ACC112 (cell line): ENCODE results near the gene ANGPTL2.

Experiments
- H2AFZ ChIP-seq: fragments of 200-600 bp; sonication (generic); one replicate; pipeline ENCODE4 v1.6.0; 2017; ENCODE audit warnings: antibody characterized with exemption, low read length; ENCODE audit not compliant: unreplicated experiment
- H3K27ac ChIP-seq: fragments of 200-600 bp; sonication (generic); 2 replicates; pipeline ENCODE4 v1.5.1; 2014; ENCODE audit warnings: low read depth, mild to moderate bottlenecking, antibody characterized with exemption, low read length, moderate library complexity
- H3K27me3 ChIP-seq: fragments of 200-600 bp; sonication (generic); 2 replicates; pipeline ENCODE4 v1.6.1; 2014; ENCODE audit warnings: mild to moderate bottlenecking, antibody characterized with exemption, low read length, moderate library complexity, mixed read lengths; ENCODE audit not compliant: insufficient read depth
- H3K36me3 ChIP-seq: fragments of 200-600 bp; sonication (generic); 2 replicates; pipeline ENCODE4 v1.6.1; 2016; ENCODE audit warnings: mild to moderate bottlenecking, antibody characterized with exemption, low read length, moderate library complexity, mixed read lengths; ENCODE audit not compliant: insufficient read depth
- H3K4me1 ChIP-seq: fragments of 200-600 bp; sonication (generic); one replicate; pipeline ENCODE4 v1.6.1; 2016; ENCODE audit warnings: low read length, mixed read lengths; ENCODE audit not compliant: insufficient read depth, unreplicated experiment, control insufficient read depth
- H3K4me3 ChIP-seq: fragments of 200-600 bp; sonication (generic); 2 replicates; pipeline ENCODE4 v1.5.1; 2014; ENCODE audit warnings: mild to moderate bottlenecking, low read depth, low read length
- H3K79me2 ChIP-seq: fragments of 200-600 bp; sonication (generic); one replicate; pipeline ENCODE4 v1.6.0; 2016; ENCODE audit warnings: low read length; ENCODE audit not compliant: control insufficient read depth, unreplicated experiment, insufficient read depth

Gene ANGPTL2

DNA sequence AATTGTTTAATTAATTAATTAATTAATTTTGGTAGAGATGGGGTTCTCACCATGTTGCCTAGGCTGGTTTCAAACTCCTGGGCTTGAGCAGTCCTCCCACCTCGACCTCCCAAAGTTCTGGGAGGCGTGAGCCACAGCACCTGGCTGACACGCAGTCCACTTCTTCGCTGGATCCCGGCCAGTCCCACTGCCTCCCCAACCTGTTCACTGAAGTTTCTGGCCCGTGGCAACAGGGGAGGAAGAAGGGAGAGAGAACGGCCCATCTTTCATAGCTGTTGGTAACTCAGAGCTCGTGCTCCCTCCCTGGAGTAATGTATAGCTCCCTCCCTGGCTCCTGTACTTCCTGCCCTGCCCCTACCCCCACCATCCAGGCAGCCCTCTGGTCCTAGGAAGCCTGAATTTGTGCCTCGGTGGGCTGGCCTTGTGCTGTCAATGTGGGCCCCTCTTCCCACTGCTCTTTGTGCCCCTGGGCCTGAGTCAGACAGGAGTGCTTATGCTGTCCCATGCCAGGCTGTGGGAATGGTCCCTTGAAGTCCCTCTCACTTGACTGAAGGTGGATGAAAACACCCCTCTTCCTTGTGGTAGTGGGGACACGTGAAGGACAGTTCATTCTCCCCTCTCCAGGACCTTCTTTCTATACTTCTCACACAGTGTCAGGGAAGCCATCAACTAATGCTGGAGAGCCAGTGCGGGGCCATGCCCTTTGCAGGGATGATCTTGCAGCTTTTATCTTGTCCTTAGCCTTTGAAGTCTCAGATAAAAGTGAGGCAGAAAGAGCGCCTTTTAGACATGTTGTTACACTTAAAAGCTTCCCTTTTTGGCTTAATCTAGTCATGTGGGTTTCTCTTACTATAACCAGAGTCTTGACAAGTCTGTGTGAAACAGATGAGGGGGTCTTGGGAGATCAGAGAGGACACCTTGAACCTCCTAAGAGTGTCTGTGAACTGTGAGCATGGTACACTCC, 38.1 kb downstream of the ANGPTL2 start:
- H3K27me3 ChIP-seq: no peaks in the 10 kb centered on the region
- H2AFZ ChIP-seq: no peak overlapping the region
- no peaks in the 10 kb centered on the region for H3K4me1 ChIP-seq
- no peak overlapping the region for H3K4me3 ChIP-seq
- no peaks in the 10 kb centered on the region for H3K36me3 ChIP-seq
- no peaks in the 10 kb centered on the region for H3K79me2 ChIP-seq
- no peak overlapping the region for H3K27ac ChIP-seq

DNA sequence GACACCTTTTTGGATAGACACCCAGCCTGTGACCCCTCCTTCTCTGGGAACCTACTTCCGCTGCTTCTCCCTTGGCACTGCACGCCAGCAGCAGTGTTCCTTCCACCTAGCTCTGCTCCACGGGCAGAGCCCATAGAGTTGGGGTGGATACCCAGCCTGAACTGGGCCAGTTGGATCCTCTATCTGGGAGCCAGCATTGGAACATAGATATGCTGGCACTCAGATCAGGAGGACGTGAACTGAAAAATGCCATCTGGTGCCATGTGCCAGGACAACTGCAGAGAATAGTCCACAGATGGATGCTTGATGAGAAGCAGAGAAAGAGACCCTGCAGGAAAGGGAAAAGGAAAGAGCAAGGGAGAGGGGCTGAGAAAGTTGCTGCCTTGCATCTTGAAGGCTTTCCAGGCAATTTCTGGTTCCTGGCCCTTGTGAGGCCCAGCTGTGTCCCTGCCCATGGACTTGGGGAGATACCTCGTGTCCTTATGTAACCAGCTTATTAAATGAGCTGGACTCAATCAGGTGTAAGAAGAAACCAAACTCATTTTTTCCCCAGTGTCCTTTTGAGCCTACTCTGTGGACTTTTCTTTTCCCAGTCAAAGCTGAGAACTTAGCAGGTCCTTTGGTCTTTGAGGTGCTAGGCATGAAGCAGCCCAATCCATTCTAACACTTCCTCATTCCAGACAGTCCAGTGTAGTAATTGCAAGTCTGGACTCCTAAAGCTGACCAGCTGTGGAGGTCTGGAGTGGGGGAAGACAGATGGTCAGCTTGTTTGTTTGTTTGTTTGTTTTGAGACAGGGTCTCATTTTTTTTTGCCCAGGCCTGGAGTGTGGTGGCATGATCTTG, 39.1 kb downstream of the ANGPTL2 start:
- H3K36me3 ChIP-seq: no peaks in the 10 kb centered on the region

DNA sequence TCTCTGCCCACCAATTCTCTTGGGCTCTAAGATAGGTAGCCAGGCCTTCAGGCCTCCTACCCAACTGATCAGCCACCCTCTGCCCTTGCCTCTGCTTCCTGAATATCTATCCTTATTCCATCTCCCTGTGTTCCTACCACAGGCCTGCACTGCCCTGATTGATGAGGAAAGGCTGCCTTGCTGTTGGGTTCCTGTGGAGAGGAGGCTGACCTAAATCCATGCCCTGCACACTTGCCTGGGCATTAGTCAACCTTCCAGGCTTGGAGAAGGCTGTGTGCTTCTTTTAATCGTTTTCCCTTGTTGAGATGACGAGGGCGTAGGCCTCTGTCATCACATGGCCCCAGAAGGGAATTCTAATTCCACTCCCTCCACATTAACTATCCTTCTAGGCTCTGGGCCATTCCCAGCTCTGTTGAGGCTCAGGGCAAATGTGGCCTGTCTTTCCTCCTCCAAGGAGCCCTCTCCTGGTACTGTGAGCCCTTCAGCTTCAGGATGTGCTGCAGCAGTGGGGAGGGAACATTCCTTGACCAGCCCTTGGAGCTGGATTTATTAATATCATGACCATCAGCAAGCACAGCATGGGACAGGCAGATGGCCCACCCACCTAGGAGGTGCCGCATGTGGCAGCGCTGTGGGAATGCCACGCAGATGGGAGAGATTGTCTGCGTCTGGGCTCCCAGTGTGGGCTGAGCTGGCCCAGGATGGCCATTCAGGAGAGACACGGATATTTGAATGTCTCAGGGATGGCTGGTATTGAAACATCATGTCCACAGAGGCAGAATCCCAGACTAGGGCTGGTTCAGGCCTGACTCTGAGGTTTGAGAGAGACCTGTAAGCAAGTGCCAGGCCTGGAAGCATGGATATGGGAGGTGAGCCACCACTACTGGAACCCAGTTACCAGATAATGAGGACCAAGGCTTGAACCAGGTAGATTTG, 40.9 kb downstream of the ANGPTL2 start:
- H3K27me3 ChIP-seq: no peaks in the 10 kb centered on the region
- H3K27ac ChIP-seq: no peak overlapping the region
- no peak overlapping the region for H3K4me3 ChIP-seq
- H3K79me2 ChIP-seq: no peaks in the 10 kb centered on the region
- no peaks in the 10 kb centered on the region for H3K4me1 ChIP-seq
- no peak overlapping the region for H2AFZ ChIP-seq
- no peaks in the 10 kb centered on the region for H3K36me3 ChIP-seq

More for the DNA sequence above, 39.1 kb downstream of the ANGPTL2 start:
- Histone ChIP-seq H3K27me3 (no peaks in the 10 kb centered on the region), H3K27ac (no peak overlapping the region), H3K4me1 (no peaks in the 10 kb centered on the region), H2AFZ (no peak overlapping the region), H3K79me2 (no peaks in the 10 kb centered on the region), H3K4me3 (no peak overlapping the region)

DNA sequence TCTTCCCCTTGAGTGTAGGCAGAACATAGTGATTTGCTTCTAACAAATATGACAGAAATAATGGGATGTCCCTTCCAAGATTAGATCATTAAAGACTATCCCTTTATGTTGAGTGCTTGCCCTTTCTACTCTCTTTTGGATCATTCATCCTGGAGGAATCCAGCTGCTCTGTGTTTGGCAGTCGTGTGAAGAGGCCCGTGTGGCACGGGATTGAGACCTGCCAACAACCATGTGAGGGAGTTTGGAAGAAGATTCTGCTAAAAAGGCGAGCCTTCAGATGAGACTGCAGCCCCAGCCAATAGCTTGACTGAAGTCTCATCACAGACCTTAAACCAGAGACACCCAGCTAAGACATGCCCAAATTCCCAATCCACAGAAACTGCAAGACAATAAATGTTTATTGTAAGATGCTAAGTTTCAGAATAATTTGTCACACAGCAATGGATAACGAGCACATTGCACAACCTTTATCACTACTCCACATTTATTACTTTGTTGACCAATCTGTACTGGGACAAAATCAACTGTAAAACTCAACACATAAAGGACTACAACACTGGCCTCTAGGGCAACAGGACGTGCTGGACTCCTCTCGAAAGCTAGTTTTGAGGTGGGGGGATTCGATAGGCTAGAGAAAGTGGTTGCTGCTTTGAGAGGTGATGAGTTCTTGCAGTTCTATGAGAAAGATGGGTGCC, 42.8 kb downstream of the ANGPTL2 start:
- Histone ChIP-seq H3K4me1 (no peaks in the 10 kb centered on the region), H3K27me3 (no peaks in the 10 kb centered on the region), H2AFZ (no peak overlapping the region), H3K36me3 (no peaks in the 10 kb centered on the region), H3K27ac (no peak overlapping the region), H3K4me3 (no peak overlapping the region), H3K79me2 (no peaks in the 10 kb centered on the region)

DNA sequence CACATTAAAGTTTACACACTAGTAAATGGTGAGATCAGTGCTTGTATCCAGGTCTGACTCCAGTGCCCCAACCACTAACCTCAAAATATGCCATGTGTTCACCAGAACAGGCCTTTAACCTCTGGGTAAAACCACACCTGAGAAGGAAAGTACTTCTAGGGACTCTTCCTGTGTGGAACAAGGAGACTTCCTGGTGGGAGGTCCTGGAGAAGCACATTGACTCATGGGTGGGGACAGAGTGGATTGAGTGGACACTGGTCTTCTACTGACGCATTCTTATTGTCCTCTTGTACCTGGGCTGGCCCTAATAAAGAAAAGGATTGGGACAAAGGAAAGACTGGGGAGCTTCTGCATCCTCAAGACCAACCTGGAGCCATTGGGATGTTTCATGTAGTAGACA, 43.4 kb downstream of the ANGPTL2 start:
- no peak overlapping the region for H2AFZ ChIP-seq
- H3K36me3 ChIP-seq: no peaks in the 10 kb centered on the region
- H3K27ac ChIP-seq: no peak overlapping the region
- no peaks in the 10 kb centered on the region for H3K4me1 ChIP-seq
- no peaks in the 10 kb centered on the region for H3K79me2 ChIP-seq
- no peaks in the 10 kb centered on the region for H3K27me3 ChIP-seq
- no peak overlapping the region for H3K4me3 ChIP-seq

DNA sequence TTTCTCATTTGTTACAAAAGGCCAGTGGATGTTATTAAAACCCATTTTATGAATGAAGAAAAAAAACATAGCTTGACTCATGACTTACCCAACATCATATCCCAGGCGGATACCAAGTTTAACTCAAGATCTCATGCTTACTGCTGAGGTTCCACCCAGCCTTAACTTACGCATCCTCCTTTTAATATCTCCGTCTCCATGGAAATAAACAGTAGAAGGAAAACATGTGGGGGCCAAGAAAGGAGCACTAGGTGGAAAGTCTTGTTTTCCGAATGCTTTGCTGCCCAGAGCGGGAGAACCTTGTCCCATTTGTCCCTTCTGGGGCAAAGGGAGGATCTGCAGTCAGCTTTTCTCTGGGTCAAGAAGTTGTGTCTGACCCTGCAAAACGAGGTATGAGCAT, 44.1 kb downstream of the ANGPTL2 start:
- H3K4me3 ChIP-seq: no peak overlapping the region

DNA sequence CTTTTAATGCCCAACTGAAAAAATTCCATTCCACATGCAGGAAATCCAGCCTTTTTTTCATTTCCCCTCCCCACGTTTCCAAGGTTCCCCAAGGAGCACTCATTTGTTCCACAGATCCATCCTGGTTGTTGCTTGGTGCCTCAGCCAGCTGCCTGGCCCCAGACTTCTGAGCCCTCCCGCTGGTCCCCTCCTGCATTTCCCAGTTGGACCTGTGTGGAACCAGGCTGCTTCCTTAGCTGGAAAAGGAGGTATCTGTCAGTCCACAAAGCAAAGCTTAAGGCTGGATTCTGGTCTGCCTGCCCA, 44.8 kb downstream of the ANGPTL2 start:
- Histone ChIP-seq H3K79me2 (no peaks in the 10 kb centered on the region), H3K27ac (no peak overlapping the region), H2AFZ (no peak overlapping the region), H3K36me3 (no peaks in the 10 kb centered on the region), H3K4me3 (no peak overlapping the region), H3K4me1 (no peaks in the 10 kb centered on the region), H3K27me3 (no peaks in the 10 kb centered on the region)

More for the DNA sequence above, 44.1 kb downstream of the ANGPTL2 start:
- H3K4me1 ChIP-seq: no peaks in the 10 kb centered on the region
- no peak overlapping the region for H2AFZ ChIP-seq
- no peaks in the 10 kb centered on the region for H3K79me2 ChIP-seq
- H3K27ac ChIP-seq: no peak overlapping the region
- H3K27me3 ChIP-seq: no peaks in the 10 kb centered on the region
- H3K36me3 ChIP-seq: no peaks in the 10 kb centered on the region

DNA sequence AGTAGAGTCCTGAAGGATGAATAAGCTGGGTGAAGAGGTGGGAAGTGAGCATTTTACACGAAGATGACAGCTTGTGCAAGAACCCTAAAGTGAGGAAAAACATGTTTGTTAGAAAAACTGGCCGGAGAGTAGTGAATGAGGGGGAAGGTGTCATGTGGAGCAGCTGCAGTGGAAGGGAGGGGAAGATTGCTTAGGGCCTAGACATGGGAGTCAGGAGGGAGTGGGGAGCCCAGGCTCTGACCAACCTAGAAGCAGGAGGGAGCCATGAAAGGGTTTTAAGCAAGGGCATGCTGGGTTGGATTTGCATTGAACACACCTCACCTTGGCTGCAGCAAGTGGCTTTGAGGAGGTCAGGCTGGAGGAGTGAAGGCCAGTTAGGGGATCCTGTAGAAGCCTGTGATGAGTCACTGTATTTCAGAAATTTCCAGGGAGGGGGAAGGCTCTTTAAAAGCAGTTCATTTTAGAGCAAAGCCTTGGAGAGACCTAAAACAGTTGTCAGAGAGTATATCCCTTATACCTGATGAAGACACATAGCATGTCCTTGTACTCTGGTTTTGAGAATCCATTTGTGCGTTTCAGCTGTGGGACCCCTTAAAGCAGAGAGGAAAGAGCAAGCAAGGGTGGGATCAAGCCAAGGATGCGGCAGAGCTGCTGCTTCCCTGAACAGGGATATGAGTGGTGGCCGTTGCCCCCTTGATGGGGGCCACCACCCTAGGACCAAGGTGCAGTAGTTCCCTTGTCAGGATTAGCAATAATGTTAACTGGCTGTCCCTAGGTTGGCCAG, 45.4 kb downstream of the ANGPTL2 start:
- Histone ChIP-seq H3K79me2 (no peaks in the 10 kb centered on the region), H3K27ac (no peak overlapping the region), H3K36me3 (no peaks in the 10 kb centered on the region), H2AFZ (no peak overlapping the region), H3K4me1 (no peaks in the 10 kb centered on the region), H3K4me3 (no peak overlapping the region), H3K27me3 (no peaks in the 10 kb centered on the region)

DNA sequence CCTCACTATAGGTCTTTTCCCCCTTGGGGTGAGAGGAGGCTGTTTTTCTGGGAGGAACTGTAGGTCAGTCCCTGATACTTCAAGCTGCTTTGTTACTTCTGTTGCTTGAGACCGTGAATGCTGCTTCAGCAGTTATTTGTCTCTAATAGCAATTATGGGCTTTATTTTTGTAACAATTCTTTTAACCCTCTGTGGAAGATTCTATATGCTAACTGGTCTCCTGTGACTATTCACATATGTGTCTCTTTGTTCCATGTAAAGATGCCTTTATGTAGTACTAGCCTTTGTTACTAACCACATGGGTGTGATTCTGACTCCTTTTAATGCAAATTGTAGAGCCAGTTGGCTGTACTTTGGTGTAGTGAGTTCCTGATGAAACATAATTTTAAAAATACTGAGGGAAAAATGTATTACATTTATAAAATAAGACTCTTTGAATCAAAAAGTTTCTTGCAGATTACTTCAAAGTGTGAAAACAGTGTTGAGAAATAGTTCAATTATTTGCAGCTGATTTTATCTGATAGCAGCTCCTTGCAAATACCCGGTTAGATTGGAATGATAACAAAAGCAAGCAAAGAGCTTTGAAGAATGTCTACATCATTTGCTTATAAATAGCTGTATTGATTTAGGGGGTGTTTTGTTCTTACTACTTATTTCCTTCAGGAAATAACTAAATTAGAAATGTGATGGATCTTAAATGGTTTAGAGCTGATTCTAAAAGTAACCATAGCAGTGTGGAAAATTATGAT, 46.6 kb downstream of the ANGPTL2 start:
- H3K4me3 ChIP-seq: no peak overlapping the region
- H3K27ac ChIP-seq: no peak overlapping the region
- H3K79me2 ChIP-seq: no peaks in the 10 kb centered on the region
- no peaks in the 10 kb centered on the region for H3K27me3 ChIP-seq
- H3K36me3 ChIP-seq: no peaks in the 10 kb centered on the region
- H2AFZ ChIP-seq: no peak overlapping the region
- H3K4me1 ChIP-seq: no peaks in the 10 kb centered on the region
